CD4-positive, alpha-beta T cell (primary cell): ENCODE results near the gene CD47. TPM values are rescaled to one million over a fixed set of nuclear protein-coding genes. Genes with fewer than 3 reads are reported as not detected.

Experiments
- ATAC-seq: fragments of 200-7000 bp; cut with Tn5 transposase; one replicate; pipeline ENCODE4 v1.10.0; 2022; ENCODE audit warnings: mild to moderate bottlenecking; ENCODE audit not compliant: poor library complexity
- CTCF ChIA-PET: fragments of 350-600 bp; sonication (Branson Sonifier 250); formaldehyde crosslinking; loops from one replicate; lab custom pipeline; 2021; ENCODE audit warnings: antibody characterized with exemption, inconsistent platforms; lab: Charles Lee
- POLR2A ChIA-PET: fragments of 350-600 bp; sonication (Branson Sonifier 250); formaldehyde crosslinking; loops from one replicate; lab custom pipeline; 2021; ENCODE audit warnings: antibody characterized with exemption, inconsistent platforms; lab: Charles Lee
- DNase-seq, 14 experiments: peaks; one replicate each; pipeline ENCODE4 v3.0.0-alpha.2; 2013 to 2020; ENCODE audit warnings: mixed read lengths in 2 of 14
- H3K27ac ChIP-seq, 2 donors: one replicate each; pipeline versions ENCODE4 v1.5.1 to v1.7.0; 2013; ENCODE audit warnings: low read length in 2 of 2, low read depth in 1 of 2, mild to moderate bottlenecking in 1 of 2
- H3K27me3 ChIP-seq, 2 experiments: 1 replicate in 1 of 2; 2 replicates in 1 of 2; pipeline versions ENCODE4 v1.6.1 to v1.7.0; 2013; ENCODE audit warnings: low read length in 2 of 2, control low read depth in 1 of 2, mild to moderate bottlenecking in 1 of 2, moderate library complexity in 1 of 2; ENCODE audit not compliant: insufficient read depth in 2 of 2, control insufficient read depth in 1 of 2
- H3K36me3 ChIP-seq: one replicate; pipeline ENCODE4 v1.6.1; 2013; ENCODE audit warnings: low read length, control low read depth; ENCODE audit not compliant: insufficient read depth
- H3K4me1 ChIP-seq: one replicate; pipeline ENCODE4 v1.6.1; 2013; ENCODE audit warnings: low read length, control low read depth; ENCODE audit not compliant: insufficient read depth
- H3K4me3 ChIP-seq: one replicate; pipeline ENCODE4 v1.5.1; 2013; ENCODE audit warnings: mild to moderate bottlenecking, low read length, moderate library complexity
- H3K9me3 ChIP-seq, 2 experiments: 1 replicate in 1 of 2; 2 replicates in 1 of 2; pipeline versions ENCODE4 v1.6.1 to v1.7.0; 2013; ENCODE audit warnings: low read length in 2 of 2, mild to moderate bottlenecking in 2 of 2, control low read depth in 1 of 2, moderate library complexity in 1 of 2; ENCODE audit not compliant: control insufficient read depth in 1 of 2, insufficient read depth in 1 of 2
- H3K27ac Mint-ChIP-seq: one replicate; pipeline ENCODE4 v1.8.0; 2020; ENCODE audit warnings: mixed read lengths
- H3K27me3 Mint-ChIP-seq: one replicate; pipeline ENCODE4 v1.8.0; 2021; ENCODE audit warnings: mixed read lengths
- H3K36me3 Mint-ChIP-seq: one replicate; pipeline ENCODE4 v1.8.0; 2021; ENCODE audit warnings: low read depth, mixed read lengths
- H3K4me1 Mint-ChIP-seq: one replicate; pipeline ENCODE4 v1.8.0; 2021; ENCODE audit warnings: low read depth, mixed read lengths
- H3K4me3 Mint-ChIP-seq: one replicate; pipeline ENCODE4 v1.8.0; 2020; ENCODE audit warnings: mild to moderate bottlenecking, mixed read lengths
- H3K9me3 Mint-ChIP-seq: one replicate; pipeline ENCODE4 v1.8.0; 2020; ENCODE audit warnings: mixed read lengths
- CTCF ChIP-seq: fragments of 200-600 bp; IDR thresholded peaks from one replicate; pipeline ENCODE4 v1.8.0; 2022; ENCODE audit warnings: antibody characterized with exemption, mild to moderate bottlenecking
- intact Hi-C, 2 experiments: fragments of 100-400 bp; cut with DNase I in 1 of 2; cut with micrococcal nuclease in 1 of 2; formaldehyde crosslinking; loops; one replicate each; pipeline versions ENCODE4 v1.15.1 to v1.9.0; 2023 to 2025; cut with DNase I, micrococcal nuclease
- total RNA-seq, 174 experiments: library from RNA in 2 of 174; stranded (reverse) in 2 of 174; gene quantifications; one replicate each; pipeline ENCODE4 v1.2.3 and lab custom pipeline; 2021 to 2026

The CD47 gene
- total RNA-seq, 2 experiments from 2014 or later: 166 to 170 TPM

- CTCF ChIA-PET: no interaction called here
- no peak for TF ChIP-seq CTCF
- ATAC-seq (no peak), DNase-seq (peak in 2 of 14 experiments; percentile 20 to 21)
- Histone ChIP-seq H3K4me1 (peaks cover 19% of the 10 kb centered on the region), H3K27me3 (no peaks in the 10 kb centered on the region), H3K9me3 (no peaks in the 10 kb centered on the region), H3K27ac (no peak overlapping the region), H3K36me3 (no peaks in the 10 kb centered on the region), H3K4me3 (no peak overlapping the region)
- intact Hi-C loops: no loop called here
- no peaks in the 10 kb centered on the region for H3K27me3 Mint-ChIP-seq
- H3K27ac Mint-ChIP-seq: no peak overlapping the region
- H3K9me3 Mint-ChIP-seq: no peaks in the 10 kb centered on the region
- H3K4me3 Mint-ChIP-seq: no peak overlapping the region
- peaks cover 48% of the 10 kb centered on the region for H3K4me1 Mint-ChIP-seq
- H3K36me3 Mint-ChIP-seq: no peaks in the 10 kb centered on the region
- POLR2A ChIA-PET: interaction anchor here (1.1 to 2.0 kb wide), 2 partner anchors 10 to 23 kb away, joined by 4 to 6 read pairs; no protein-coding TSS in a partner anchor
These were observed 11.7 kb upstream of the CD47 start for GRCh38 chr3:108102420-108103039.

DNA sequence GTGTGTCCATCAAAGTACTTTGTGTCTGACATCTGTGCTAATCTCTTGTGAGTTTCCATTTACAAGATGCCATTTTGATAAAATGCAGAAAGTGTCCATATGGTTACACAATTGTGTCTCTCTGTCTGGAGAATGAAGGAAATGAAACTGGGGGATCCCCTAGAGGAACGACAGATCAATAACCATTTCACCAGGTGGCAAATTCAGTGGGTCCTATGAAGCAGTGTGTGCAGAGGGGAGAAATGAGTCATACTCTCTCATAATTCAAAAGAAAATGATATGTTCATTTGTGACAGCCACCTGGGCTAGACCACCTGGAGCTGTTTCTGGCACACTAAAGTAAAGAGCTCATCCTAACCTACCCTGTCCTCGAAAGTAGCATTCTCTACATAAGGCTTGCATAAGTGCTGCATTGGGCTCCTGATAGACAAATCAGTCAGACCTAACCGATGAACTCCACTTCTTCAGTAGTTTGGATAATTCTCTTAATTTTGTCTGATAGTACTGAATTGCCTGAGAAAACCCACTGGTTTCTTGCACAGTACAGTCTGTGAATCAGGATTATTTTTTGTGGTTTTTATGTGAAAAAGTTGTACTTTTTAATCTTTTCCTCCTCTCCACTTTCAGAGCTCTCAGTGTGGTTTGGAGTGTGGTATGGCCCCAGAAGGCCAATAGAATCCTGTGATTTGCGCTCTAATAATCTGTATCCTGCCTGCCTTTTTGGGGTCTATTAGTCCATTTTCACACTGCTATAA is 10.3 kb upstream of the CD47 start:
- H3K9me3 ChIP-seq: no peaks in the 10 kb centered on the region
- H3K27ac ChIP-seq: peak overlapping the region in 1 of 2 donors; percentile 22
- H3K27me3 ChIP-seq: no peaks in the 10 kb centered on the region
- no peaks in the 10 kb centered on the region for H3K36me3 Mint-ChIP-seq
- H3K36me3 ChIP-seq: no peaks in the 10 kb centered on the region
- peak overlapping the region; percentile 2 for H3K4me3 Mint-ChIP-seq
- DNase-seq (peak in 5 of 14 experiments; percentile 14 to 74 (median 42)), ATAC-seq (peak; percentile 79)
- H3K9me3 Mint-ChIP-seq: no peaks in the 10 kb centered on the region
- no peak overlapping the region for H3K4me3 ChIP-seq
- H3K4me1 ChIP-seq: peaks cover 19% of the 10 kb centered on the region
- H3K27ac Mint-ChIP-seq: peak overlapping the region; percentile 73
- H3K4me1 Mint-ChIP-seq: peaks cover 56% of the 10 kb centered on the region
- ChIA-PET POLR2A (interaction anchor here (1.2 to 2.7 kb wide), 6 partner anchors 9 to 27 kb away, joined by 3 to 12 read pairs (median 5); no protein-coding TSS in a partner anchor), CTCF (interaction anchor here (1.0 kb wide), 1 partner anchor 9 kb away, joined by 3 read pairs; no protein-coding TSS in a partner anchor)
- H3K27me3 Mint-ChIP-seq: no peaks in the 10 kb centered on the region
- intact Hi-C loops: loop anchor here in 1 of 2 experiments (1.0 kb wide), 1 partner anchor 9 kb away; no protein-coding TSS in a partner anchor
- TF ChIP-seq CTCF: no peak

DNA sequence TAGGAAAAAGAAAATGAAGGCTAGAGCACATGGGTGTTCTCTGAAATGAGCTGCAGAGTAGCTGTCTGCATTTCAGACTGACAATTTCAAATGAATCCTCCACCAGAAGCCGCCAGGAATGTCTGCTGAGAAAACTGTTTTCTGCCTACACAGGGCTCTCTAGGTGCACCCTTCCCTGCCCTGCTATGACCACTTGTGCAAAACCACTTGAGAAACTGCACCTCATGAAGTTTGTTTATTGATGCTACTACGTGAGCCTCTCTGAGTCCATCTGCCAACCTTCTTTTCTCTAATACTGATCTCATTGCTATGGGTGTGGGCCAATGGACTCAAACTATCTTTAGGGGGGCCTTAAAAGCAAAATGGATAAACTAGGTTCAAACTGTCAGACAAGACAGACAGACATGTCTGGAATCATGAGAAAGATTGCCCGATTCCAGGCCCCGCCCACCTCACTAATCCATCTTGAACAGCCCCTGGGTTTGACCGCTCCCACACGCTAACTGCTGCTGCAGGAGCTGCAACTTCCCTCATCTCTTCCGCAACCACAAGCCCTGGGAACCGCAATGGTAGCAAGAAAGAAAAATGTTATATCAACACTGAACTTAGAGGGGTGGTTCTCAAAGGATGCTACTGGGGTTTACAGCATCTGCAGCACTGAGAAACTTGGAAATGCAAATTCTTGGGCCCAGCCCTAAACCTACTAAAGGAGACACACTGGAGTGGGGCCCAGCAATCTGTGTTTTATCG is 9.0 kb upstream of the CD47 start:
- Histone ChIP-seq H3K4me1 (peaks cover 19% of the 10 kb centered on the region), H3K27me3 (no peaks in the 10 kb centered on the region), H3K36me3 (no peaks in the 10 kb centered on the region), H3K27ac (no peak overlapping the region), H3K9me3 (no peaks in the 10 kb centered on the region), H3K4me3 (no peak overlapping the region)
- Mint-ChIP-seq H3K4me1 (peaks cover 58% of the 10 kb centered on the region), H3K36me3 (no peaks in the 10 kb centered on the region), H3K27ac (peak overlapping the region; percentile 73), H3K4me3 (no peak overlapping the region), H3K9me3 (no peaks in the 10 kb centered on the region), H3K27me3 (no peaks in the 10 kb centered on the region)
- DNase-seq (peak in 6 of 14 experiments; percentile 10 to 59 (median 42)), ATAC-seq (peak; percentile 19)
- POLR2A ChIA-PET: interaction anchor here (1.6 to 2.7 kb wide), 4 partner anchors 8 to 27 kb away, joined by 4 to 12 read pairs (median 9); no protein-coding TSS in a partner anchor
- CTCF ChIA-PET: no interaction called here
- no peak for TF ChIP-seq CTCF
- intact Hi-C loops: no loop called here
